ENCODE results near the gene COL1A2.

GRCh38 chr7:94350734-94351133 lies 44.0 kb upstream of the COL1A2 start:
- TF ChIP-seq POLR2A (IDR thresholded peaks at IDR 0.05; ENCODE audit: low read depth, low read length): no peak
- no peak for TF ChIP-seq TAF1 (IDR thresholded peaks at IDR 0.05; ENCODE audit: borderline replicate concordance, low read depth, low read length)
